Stimulated activated CD4-positive, alpha-beta T cell treated with anti-CD3 and anti-CD28 coated beads, TNF-alpha, amount 100 ng/mL, for 4 hours (primary cell): ENCODE data around the gene DICER1.
"Not testable (repeated sequence)": the region's sequence is repeated elsewhere in the genome, so short reads cannot be mapped to it uniquely, and the experiment has no call there.

ENCODE experiments used
- DNase-seq, 3 experiments: peaks; one replicate each; pipeline ENCODE4 v3.0.0-alpha.2; 2020; ENCODE audit warnings: low read depth in 3 of 3

The DICER1 gene

GRCh38 chr14:95150910-95151309 lies 6.4 kb downstream of the DICER1 start:
- DNase-seq, result no peak

- no peak for DNase-seq
Observed at GRCh38 chr14:95149441-95149840, 7.9 kb downstream of the DICER1 start.

GRCh38 chr14:95147597-95147996 lies 9.7 kb downstream of the DICER1 start:
- DNase-seq, result no peak

GRCh38 chr14:95146079-95146771 lies 11.1 kb downstream of the DICER1 start:
- no peak for DNase-seq

- no peak for DNase-seq
Observed at GRCh38 chr14:95144849-95145248, 12.5 kb downstream of the DICER1 start.

GRCh38 chr14:95143808-95144620 lies 13.3 kb downstream of the DICER1 start:
- no peak for DNase-seq

GRCh38 chr14:95142208-95142607 lies 15.1 kb downstream of the DICER1 start:
- DNase-seq, result no peak

GRCh38 chr14:95141684-95142083 lies 15.6 kb downstream of the DICER1 start:
- no peak for DNase-seq

- no peak for DNase-seq
Observed at GRCh38 chr14:95140060-95140858, 17.1 kb downstream of the DICER1 start.

GRCh38 chr14:95138876-95139275 lies 18.5 kb downstream of the DICER1 start:
- no peak for DNase-seq

- not testable (repeated sequence) for DNase-seq
Observed at GRCh38 chr14:95138455-95138854, 18.9 kb downstream of the DICER1 start.

GRCh38 chr14:95137804-95138167 lies 19.5 kb downstream of the DICER1 start:
- no peak for DNase-seq

- DNase-seq, result no peak
Observed at GRCh38 chr14:95137164-95137803, 20.0 kb downstream of the DICER1 start.

- DNase-seq, result no peak
Observed at GRCh38 chr14:95136631-95137030, 20.7 kb downstream of the DICER1 start.

- no peak for DNase-seq
Observed at GRCh38 chr14:95134304-95134933, 22.9 kb downstream of the DICER1 start.

- no peak for DNase-seq
Observed at GRCh38 chr14:95133282-95133681, 24.0 kb downstream of the DICER1 start.

GRCh38 chr14:95132760-95133159 lies 24.6 kb downstream of the DICER1 start:
- DNase-seq, result no peak

GRCh38 chr14:95130549-95130948 lies 26.8 kb downstream of the DICER1 start:
- no peak for DNase-seq

GRCh38 chr14:95128140-95128539 lies 29.2 kb downstream of the DICER1 start:
- DNase-seq, result no peak

- DNase-seq, result no peak
Observed at GRCh38 chr14:95127531-95127911, 29.8 kb downstream of the DICER1 start.

- no peak for DNase-seq
Observed at GRCh38 chr14:95126906-95127530, 30.3 kb downstream of the DICER1 start.
